ENCODE results near the gene CD2AP. TPM values are rescaled to one million over a fixed set of nuclear protein-coding genes. Genes with fewer than 3 reads are reported as not detected.

CD2AP gene
- total RNA-seq, 1 donor from 2014 or later: 47.8 TPM

DNA sequence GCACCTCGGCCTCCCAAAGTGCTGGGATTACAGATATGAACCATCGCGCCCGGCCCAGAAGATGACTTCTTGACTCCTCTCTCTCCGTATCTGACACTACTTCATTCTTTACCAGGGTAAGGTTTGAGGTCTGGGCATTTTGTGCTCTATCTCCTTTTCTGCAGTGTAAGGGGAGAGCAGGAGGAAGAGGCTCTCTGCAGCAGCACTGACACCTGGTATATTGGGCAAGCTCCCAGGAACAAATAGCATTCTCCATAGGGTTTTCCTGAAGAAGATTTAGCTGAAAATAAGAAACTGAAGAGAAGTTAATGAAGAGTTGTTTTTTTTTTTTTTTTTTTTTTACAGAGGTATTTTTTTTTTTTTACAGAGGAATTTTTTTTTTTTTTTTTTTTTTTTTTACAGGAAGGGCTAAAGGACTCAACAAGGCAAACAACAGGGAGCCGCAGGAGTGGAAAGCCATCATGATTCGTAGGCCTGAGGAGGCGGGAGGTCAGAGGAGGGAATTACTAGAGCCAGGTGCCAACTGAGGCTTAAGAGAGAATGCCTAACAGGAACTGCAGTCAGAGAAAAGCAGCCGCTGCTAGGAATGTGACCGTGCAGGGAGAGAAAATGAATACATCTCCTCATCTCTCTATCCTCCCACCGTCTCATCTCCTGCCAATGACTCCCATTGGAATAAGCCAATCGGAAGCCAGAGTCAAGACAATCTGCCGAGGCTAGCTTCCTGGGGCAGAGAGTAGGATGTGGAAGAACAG is 186.1 kb downstream of the CD2AP start:
- no peak for DNase-seq (ENCODE audit: low read depth)
- Histone ChIP-seq H3K36me3 (ENCODE audit: control insufficient read depth, insufficient read depth, low read length) (no peaks in the 10 kb centered on the region), H3K4me3 (ENCODE audit: low read depth, low read length) (no peak overlapping the region), H3K27me3 (ENCODE audit: control insufficient read depth, insufficient read depth, low read length) (no peaks in the 10 kb centered on the region)
- TF ChIP-seq, protein P1, sequence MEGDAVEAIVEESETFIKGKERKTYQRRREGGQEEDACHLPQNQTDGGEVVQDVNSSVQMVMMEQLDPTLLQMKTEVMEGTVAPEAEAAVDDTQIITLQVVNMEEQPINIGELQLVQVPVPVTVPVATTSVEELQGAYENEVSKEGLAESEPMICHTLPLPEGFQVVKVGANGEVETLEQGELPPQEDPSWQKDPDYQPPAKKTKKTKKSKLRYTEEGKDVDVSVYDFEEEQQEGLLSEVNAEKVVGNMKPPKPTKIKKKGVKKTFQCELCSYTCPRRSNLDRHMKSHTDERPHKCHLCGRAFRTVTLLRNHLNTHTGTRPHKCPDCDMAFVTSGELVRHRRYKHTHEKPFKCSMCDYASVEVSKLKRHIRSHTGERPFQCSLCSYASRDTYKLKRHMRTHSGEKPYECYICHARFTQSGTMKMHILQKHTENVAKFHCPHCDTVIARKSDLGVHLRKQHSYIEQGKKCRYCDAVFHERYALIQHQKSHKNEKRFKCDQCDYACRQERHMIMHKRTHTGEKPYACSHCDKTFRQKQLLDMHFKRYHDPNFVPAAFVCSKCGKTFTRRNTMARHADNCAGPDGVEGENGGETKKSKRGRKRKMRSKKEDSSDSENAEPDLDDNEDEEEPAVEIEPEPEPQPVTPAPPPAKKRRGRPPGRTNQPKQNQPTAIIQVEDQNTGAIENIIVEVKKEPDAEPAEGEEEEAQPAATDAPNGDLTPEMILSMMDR (IDR thresholded peaks at IDR 0.05; ENCODE audit: insufficient read depth, low read length, poor library complexity, severe bottlenecking): no peak

DNA sequence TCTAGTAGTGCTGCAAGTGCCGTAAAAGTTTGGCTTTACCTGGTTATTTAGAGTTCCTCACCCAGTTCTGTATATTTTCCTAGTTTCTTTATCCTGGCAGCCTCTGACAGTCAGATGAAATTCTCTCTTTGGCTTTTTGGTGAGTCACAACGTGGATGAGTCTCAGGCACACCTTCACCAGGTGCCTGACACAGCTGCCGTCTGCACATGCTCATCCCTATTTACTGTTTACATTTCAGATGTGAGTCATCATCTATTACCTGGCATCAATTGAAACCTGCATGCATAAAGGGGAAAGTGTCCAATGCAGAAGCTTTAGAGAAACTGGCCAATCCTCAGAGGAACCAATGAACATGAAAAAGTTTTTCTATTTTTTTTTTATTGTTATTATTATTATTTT is 187.5 kb downstream of the CD2AP start:
- no peak overlapping the region for H3K4me3 ChIP-seq (ENCODE audit: low read depth, low read length)
- H3K36me3 ChIP-seq (ENCODE audit: control insufficient read depth, insufficient read depth, low read length): no peaks in the 10 kb centered on the region
- TF ChIP-seq, protein P1 (IDR thresholded peaks at IDR 0.05; ENCODE audit: insufficient read depth, low read length, poor library complexity, severe bottlenecking): no peak
- DNase-seq (ENCODE audit: low read depth): no peak
- H3K27me3 ChIP-seq (ENCODE audit: control insufficient read depth, insufficient read depth, low read length): no peaks in the 10 kb centered on the region

DNA sequence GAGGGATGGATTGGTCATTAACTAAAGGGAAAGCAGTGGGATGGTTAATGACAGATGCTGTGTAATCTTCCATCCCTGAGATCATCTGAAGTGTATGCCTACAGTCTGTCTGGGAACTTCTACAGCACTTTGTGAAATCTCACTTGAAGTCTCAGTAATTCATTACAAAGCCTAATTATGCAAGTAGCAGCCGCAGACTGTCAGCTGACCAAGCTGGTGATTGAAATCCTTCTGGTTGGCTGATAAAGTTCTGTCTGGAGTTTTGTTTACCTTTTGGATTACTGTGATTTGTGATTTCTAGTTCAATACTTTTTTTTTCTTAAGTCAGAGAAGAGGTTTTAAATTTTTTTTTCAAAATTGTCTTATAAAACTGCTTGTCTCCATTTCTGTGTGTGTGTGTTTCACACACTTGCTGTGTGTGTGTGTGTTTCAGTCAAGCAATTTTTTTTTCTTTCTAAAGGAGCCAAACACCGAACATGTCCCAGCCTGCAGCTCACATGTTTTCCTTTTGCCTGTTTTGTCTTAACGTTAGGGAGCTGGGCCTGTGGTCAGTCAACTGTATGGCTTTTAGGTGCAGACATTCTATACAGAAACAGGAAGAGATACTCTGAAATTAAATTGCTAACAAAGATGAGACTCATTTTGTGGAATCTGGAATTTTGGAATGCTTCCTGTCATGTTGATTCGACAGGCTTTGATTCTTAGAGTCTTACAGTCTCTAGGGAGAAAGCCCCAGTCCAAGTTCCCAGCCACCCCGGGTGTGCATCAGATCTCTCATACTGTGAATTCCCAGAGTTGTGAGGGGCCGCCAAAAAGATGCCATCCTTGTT is 192.3 kb downstream of the CD2AP start:
- Histone ChIP-seq H3K36me3 (ENCODE audit: control insufficient read depth, insufficient read depth, low read length) (no peaks in the 10 kb centered on the region), H3K27me3 (ENCODE audit: control insufficient read depth, insufficient read depth, low read length) (no peaks in the 10 kb centered on the region), H3K4me3 (ENCODE audit: low read depth, low read length) (no peak overlapping the region)
- peak; percentile 90 for DNase-seq (ENCODE audit: low read depth)
- TF ChIP-seq, protein P1 (IDR thresholded peaks at IDR 0.05; ENCODE audit: insufficient read depth, low read length, poor library complexity, severe bottlenecking): no peak

DNA sequence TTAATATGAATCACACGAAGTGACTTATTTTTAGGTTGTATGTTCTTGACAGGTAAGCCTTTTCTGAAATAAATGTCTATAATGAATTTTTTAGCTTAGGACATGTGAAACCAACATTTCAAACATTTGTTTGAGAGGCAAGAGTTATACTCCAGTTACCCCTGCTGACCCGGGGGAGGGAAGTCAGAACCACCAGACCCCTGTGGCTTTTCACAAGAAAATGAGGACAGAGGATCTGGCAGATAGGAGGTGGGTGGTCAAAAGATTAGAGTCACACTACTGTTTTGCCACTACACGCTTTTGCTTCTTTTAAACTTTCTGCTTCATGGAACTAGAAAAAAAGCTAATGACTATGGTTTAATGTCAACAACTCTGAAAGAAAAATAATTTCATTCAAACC is 193.3 kb downstream of the CD2AP start:
- Histone ChIP-seq H3K36me3 (ENCODE audit: control insufficient read depth, insufficient read depth, low read length) (no peaks in the 10 kb centered on the region), H3K27me3 (ENCODE audit: control insufficient read depth, insufficient read depth, low read length) (no peaks in the 10 kb centered on the region), H3K4me3 (ENCODE audit: low read depth, low read length) (no peak overlapping the region)
- TF ChIP-seq, protein P1 (IDR thresholded peaks at IDR 0.05; ENCODE audit: insufficient read depth, low read length, poor library complexity, severe bottlenecking): no peak
- no peak for DNase-seq (ENCODE audit: low read depth)

DNA sequence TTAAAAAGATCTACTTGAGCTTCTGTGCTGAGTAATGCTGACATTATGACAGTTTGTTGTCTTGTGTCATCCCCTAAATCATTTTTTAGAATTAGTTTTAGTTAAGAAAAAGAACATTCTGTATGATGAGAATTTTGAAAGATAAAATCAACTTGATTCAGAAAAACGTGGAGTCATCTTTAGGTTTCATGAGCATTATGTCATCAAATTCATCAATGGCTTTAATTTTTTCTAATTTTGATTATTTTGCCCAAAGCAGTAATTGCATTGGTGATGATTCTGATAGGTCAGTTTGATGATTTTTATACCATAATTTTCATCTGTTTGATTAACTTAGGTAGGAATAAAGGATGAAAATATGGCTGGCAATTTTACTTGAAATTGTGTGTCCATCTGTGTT is 194.2 kb downstream of the CD2AP start:
- TF ChIP-seq, protein P1 (IDR thresholded peaks at IDR 0.05; ENCODE audit: insufficient read depth, low read length, poor library complexity, severe bottlenecking): no peak
- no peak for DNase-seq (ENCODE audit: low read depth)
- Histone ChIP-seq H3K36me3 (ENCODE audit: control insufficient read depth, insufficient read depth, low read length) (no peaks in the 10 kb centered on the region), H3K27me3 (ENCODE audit: control insufficient read depth, insufficient read depth, low read length) (no peaks in the 10 kb centered on the region), H3K4me3 (ENCODE audit: low read depth, low read length) (no peak overlapping the region)
